LHCN-M2 (cell line): ENCODE measurements around the gene PLN. TPM values are rescaled to one million over a fixed set of nuclear protein-coding genes. Genes with fewer than 3 reads are reported as not detected.

Experiments
- total RNA-seq: library from RNA; depleted of rRNA; stranded (reverse); fragments of >200 nt; gene quantifications from 2 replicates; pipeline ENCODE4 v1.2.3, GENCODE V29; 2014; rRNA removed

Gene PLN
- total RNA-seq, 1 experiment from 2014 or later = not detected

Other genes starting within 250 kb of the PLN start
- 9.6 and 10.9 TPM in 2 replicates for gene CEP85L, start 103.3 kb downstream of the PLN start, total RNA-seq